ENCODE data around the gene CAPS. TPM values are rescaled to one million over a fixed set of nuclear protein-coding genes. Genes with fewer than 3 reads are reported as not detected.

The CAPS gene
- total RNA-seq, 1 donor from 2014 or later = 13.9 TPM

- Mint-ChIP-seq H3K27me3 (no peaks in the 10 kb centered on the region), H3K9me3 (no peaks in the 10 kb centered on the region), H3K4me1 (ENCODE audit: unreplicated experiment) (peaks cover 4% of the 10 kb centered on the region), H3K4me3 (peak overlapping the region; percentile 52), H3K27ac (peak overlapping the region; percentile 80), H3K36me3 (no peaks in the 10 kb centered on the region)
- DNase-seq (ENCODE audit: extremely low spot score, unreplicated experiment) = no peak
- TF ChIP-seq, protein P1, sequence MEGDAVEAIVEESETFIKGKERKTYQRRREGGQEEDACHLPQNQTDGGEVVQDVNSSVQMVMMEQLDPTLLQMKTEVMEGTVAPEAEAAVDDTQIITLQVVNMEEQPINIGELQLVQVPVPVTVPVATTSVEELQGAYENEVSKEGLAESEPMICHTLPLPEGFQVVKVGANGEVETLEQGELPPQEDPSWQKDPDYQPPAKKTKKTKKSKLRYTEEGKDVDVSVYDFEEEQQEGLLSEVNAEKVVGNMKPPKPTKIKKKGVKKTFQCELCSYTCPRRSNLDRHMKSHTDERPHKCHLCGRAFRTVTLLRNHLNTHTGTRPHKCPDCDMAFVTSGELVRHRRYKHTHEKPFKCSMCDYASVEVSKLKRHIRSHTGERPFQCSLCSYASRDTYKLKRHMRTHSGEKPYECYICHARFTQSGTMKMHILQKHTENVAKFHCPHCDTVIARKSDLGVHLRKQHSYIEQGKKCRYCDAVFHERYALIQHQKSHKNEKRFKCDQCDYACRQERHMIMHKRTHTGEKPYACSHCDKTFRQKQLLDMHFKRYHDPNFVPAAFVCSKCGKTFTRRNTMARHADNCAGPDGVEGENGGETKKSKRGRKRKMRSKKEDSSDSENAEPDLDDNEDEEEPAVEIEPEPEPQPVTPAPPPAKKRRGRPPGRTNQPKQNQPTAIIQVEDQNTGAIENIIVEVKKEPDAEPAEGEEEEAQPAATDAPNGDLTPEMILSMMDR (conservative IDR thresholded peaks at IDR 0.05) = no peak
Measured at GRCh38 chr19:5914358-5914774, 312 bp downstream of the CAPS start.

- H3K36me3 Mint-ChIP-seq = no peaks in the 10 kb centered on the region
- H3K4me3 Mint-ChIP-seq = no peak overlapping the region
- H3K27ac Mint-ChIP-seq = no peak overlapping the region
Measured at GRCh38 chr19:5914946-5915781, 1.1 kb downstream of the CAPS start.

GRCh38 chr19:5915782-5916165 is 1.7 kb downstream of the CAPS start:
- no peak for DNase-seq (ENCODE audit: extremely low spot score, unreplicated experiment)
- TF ChIP-seq, protein P1 (conservative IDR thresholded peaks at IDR 0.05) = no peak
- H3K4me3 Mint-ChIP-seq = no peak overlapping the region
- H3K4me1 Mint-ChIP-seq (ENCODE audit: unreplicated experiment) = no peaks in the 10 kb centered on the region
- H3K27me3 Mint-ChIP-seq = no peaks in the 10 kb centered on the region
- H3K27ac Mint-ChIP-seq = peak overlapping the region; percentile 67
- H3K9me3 Mint-ChIP-seq = no peaks in the 10 kb centered on the region
- no peaks in the 10 kb centered on the region for H3K36me3 Mint-ChIP-seq

More at GRCh38 chr19:5914946-5915781, 1.1 kb downstream of the CAPS start:
- Mint-ChIP-seq H3K27me3 (no peaks in the 10 kb centered on the region), H3K9me3 (no peaks in the 10 kb centered on the region), H3K4me1 (ENCODE audit: unreplicated experiment) (no peaks in the 10 kb centered on the region)
- TF ChIP-seq, protein P1 (conservative IDR thresholded peaks at IDR 0.05) = no peak
- DNase-seq (ENCODE audit: extremely low spot score, unreplicated experiment) = no peak

DNA sequence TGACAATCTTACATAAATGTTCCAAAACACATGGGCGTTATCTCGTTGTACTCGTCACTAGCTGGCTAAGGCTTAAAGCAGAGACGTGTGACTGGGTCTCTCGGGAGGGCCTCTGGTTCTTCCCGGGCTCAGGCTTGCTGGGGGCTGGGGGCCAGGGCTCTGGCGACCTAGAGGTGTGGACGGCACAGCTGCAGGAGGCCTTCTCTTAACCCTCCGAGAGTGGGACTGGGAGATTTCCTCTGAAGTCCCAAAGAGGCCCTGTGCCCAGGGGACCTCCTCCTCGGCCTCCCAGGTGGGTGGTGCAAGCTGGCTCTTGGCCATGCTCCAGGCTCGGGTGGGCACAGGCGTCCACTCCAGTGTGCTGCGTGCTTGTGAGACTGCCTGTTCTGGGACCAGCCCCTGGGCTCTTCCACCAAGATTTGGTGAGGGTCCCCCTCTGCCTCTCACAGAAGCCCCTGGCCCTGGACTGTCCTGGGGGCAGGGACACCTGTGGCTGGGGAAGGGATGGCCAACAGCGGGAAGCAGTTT is 2.2 kb downstream of the CAPS start:
- no peaks in the 10 kb centered on the region for H3K9me3 Mint-ChIP-seq
- no peak for DNase-seq (ENCODE audit: extremely low spot score, unreplicated experiment)
- no peaks in the 10 kb centered on the region for H3K36me3 Mint-ChIP-seq
- TF ChIP-seq, protein P1 (conservative IDR thresholded peaks at IDR 0.05) = no peak
- H3K27me3 Mint-ChIP-seq = no peaks in the 10 kb centered on the region
- H3K4me1 Mint-ChIP-seq (ENCODE audit: unreplicated experiment) = no peaks in the 10 kb centered on the region
- H3K27ac Mint-ChIP-seq = peak overlapping the region; percentile 67
- no peak overlapping the region for H3K4me3 Mint-ChIP-seq

DNA sequence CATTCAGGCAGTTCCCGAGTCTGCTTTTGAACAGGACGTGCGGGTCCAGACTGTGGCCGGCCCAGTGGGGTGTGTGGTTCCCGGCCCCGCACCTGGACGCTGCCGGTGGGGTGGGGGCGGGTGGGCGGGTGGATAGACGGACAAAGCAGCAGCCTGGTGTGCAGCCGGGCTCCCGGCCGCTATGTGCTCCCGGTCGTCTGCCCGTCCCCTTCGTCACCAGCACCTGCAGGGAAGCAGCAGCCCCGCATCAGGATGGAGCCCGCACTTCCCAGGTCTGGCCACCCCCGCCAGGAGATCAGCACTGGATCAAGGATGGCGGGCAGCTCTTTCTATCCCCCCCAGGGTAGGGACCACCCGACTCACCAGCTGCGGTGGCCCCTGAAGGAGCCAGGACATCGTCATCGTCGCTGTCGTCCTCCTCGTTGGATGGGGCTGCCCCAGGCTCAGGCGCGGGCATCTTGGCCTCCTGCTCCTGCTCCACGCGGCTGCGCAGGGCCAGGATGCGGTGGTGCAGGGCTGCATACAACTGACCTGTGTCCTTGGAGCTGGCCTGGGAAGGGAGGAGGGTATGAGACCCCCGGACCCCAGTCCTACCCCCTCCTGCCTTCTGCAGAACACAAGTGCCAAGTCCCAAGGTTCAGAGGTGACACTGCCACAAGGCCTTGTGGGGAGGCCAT is 3.5 kb downstream of the CAPS start:
- H3K27me3 Mint-ChIP-seq = no peaks in the 10 kb centered on the region
- peaks cover 7% of the 10 kb centered on the region for H3K36me3 Mint-ChIP-seq
- no peak overlapping the region for H3K4me3 Mint-ChIP-seq
- no peaks in the 10 kb centered on the region for H3K4me1 Mint-ChIP-seq (ENCODE audit: unreplicated experiment)
- DNase-seq (ENCODE audit: extremely low spot score, unreplicated experiment) = no peak
- TF ChIP-seq, protein P1 (conservative IDR thresholded peaks at IDR 0.05) = no peak
- H3K27ac Mint-ChIP-seq = no peak overlapping the region
- H3K9me3 Mint-ChIP-seq = no peaks in the 10 kb centered on the region

Data from type B pancreatic cell (in vitro differentiated cells).